A549 (cell line): ENCODE data around the gene ROBO1. TPM values are rescaled to one million over a fixed set of nuclear protein-coding genes. Genes with fewer than 3 reads are reported as not detected.
A peak's percentile ranks its signal among the peaks of the same experiment; 100 is the strongest.

Experiments used
- ATAC-seq, 2 experiments: fragments of 200-7000 bp in 1 of 2; fragments of >200 bp in 1 of 2; cut with Nextera tagmentation in 1 of 2; cut with Tn5 transposase in 1 of 2; 3 replicates each; pipeline versions ENCODE4 v1.8.0 to v1.9.1; 2018 to 2020; ENCODE audit warnings: mild to moderate bottlenecking in 1 of 2, moderate library complexity in 1 of 2
- CTCF ChIA-PET: fragments of 300-600 bp; sonication (Branson Sonifier 250); formaldehyde crosslinking; extraction: SDS; loops from one replicate; lab custom pipeline; 2021; ENCODE audit warnings: antibody characterized with exemption, inconsistent platforms; lab: Yijun Ruan, JAX
- POLR2A ChIA-PET: fragments of 350-600 bp; formaldehyde crosslinking; extraction: SDS; loops from one replicate; lab custom pipeline; 2021; ENCODE audit warnings: antibody characterized with exemption, inconsistent platforms; lab: Yijun Ruan, JAX
- DNase-seq, 2 experiments: peaks; one replicate each; pipeline versions ENCODE4 v3.0.0 to v3.0.0-alpha.2; 2011 to 2016; ENCODE audit warnings: low read depth in 1 of 2, low spot score in 1 of 2
- FAIRE-seq: peaks from 2 replicates; lab custom pipeline; 2011; peaks lifted over from hg19 to GRCh38; lab: Jason Lieb, UNC
- H3K27ac ChIP-seq, 2 experiments: fragments of >200 bp; sonication (Bioruptor Twin); formaldehyde crosslinking; 3 replicates each; pipeline ENCODE4 v1.5.1; 2016 to 2017
- H3K4me1 ChIP-seq: fragments of >200 bp; sonication (Bioruptor Twin); formaldehyde crosslinking; 3 replicates; pipeline ENCODE4 v1.6.1; 2016
- H3K4me2 ChIP-seq: fragments of >200 bp; sonication (Bioruptor Twin); formaldehyde crosslinking; 3 replicates; pipeline ENCODE4 v1.6.1; 2016
- H3K4me3 ChIP-seq: fragments of >200 bp; sonication (Bioruptor Twin); formaldehyde crosslinking; 3 replicates; pipeline ENCODE4 v1.5.1; 2016
- H3K9me3 ChIP-seq: fragments of >200 bp; sonication (Bioruptor Twin); formaldehyde crosslinking; 3 replicates; pipeline ENCODE4 v1.6.1; 2016
- BHLHE40 ChIP-seq: IDR thresholded peaks from 2 replicates; pipeline ENCODE4 v1.6.1; 2012; ENCODE audit warnings: low read depth, low read length, inconsistent platforms
- CBX2 ChIP-seq: fragments of 200-600 bp; sonication (generic); IDR thresholded peaks from 2 replicates; pipeline ENCODE4 v1.6.1; 2016; ENCODE audit warnings: low read depth, mild to moderate bottlenecking, borderline replicate concordance
- EHMT2 ChIP-seq: fragments of 200-600 bp; sonication (generic); IDR thresholded peaks from 2 replicates; pipeline ENCODE4 v1.6.1; 2016; ENCODE audit warnings: antibody characterized with exemption, low read depth, mild to moderate bottlenecking, moderate library complexity
- FOSB ChIP-seq: fragments of 250-450 bp; sonication (Bioruptor Pico); IDR thresholded peaks from 2 replicates; pipeline ENCODE4 v1.5.0; 2020; ENCODE audit warnings: mild to moderate bottlenecking, moderate library complexity
- HDAC2 ChIP-seq: fragments of 200-600 bp; sonication (generic); IDR thresholded peaks from 2 replicates; pipeline ENCODE4 v1.6.1; 2016
- JUN ChIP-seq, 2 experiments: fragments of >200 bp; sonication (Bioruptor Twin); formaldehyde crosslinking; IDR thresholded peaks; 2 replicates in 1 of 2; 3 replicates in 1 of 2; pipeline ENCODE4 v1.6.1; 2016 to 2017
- JUNB ChIP-seq: fragments of >200 bp; sonication (Bioruptor Twin); formaldehyde crosslinking; IDR thresholded peaks from 2 replicates; pipeline ENCODE4 v1.6.1; 2016
- KDM1A ChIP-seq: fragments of 200-600 bp; sonication (generic); IDR thresholded peaks from 2 replicates; pipeline ENCODE4 v1.6.1; 2016; ENCODE audit warnings: low read depth, mild to moderate bottlenecking
- PHF8 ChIP-seq: fragments of 200-600 bp; sonication (generic); IDR thresholded peaks from 2 replicates; pipeline ENCODE4 v1.6.1; 2016; ENCODE audit warnings: low read depth, mild to moderate bottlenecking, antibody characterized with exemption, moderate library complexity, borderline replicate concordance
- RARB ChIP-seq: fragments of 250-450 bp; sonication (Bioruptor Pico); IDR thresholded peaks from 2 replicates; pipeline ENCODE4 v1.8.0; 2021; ENCODE audit warnings: mild to moderate bottlenecking, moderate library complexity
- RCOR1 ChIP-seq: fragments of 150-350 bp; IDR thresholded peaks from 2 replicates; pipeline ENCODE4 v1.6.1; 2014; ENCODE audit warnings: antibody characterized with exemption, low read length, low read depth
- TP53 ChIP-seq: fragments of 250-450 bp; sonication (Bioruptor Pico); IDR thresholded peaks from 2 replicates; pipeline ENCODE4 v1.5.0; 2021; ENCODE audit warnings: mild to moderate bottlenecking, moderate library complexity
- ZC3H11A ChIP-seq: fragments of 450-650 bp; IDR thresholded peaks from 2 replicates; pipeline ENCODE4 v1.6.1; 2014; ENCODE audit warnings: antibody characterized with exemption, mild to moderate bottlenecking
- ZNF302 ChIP-seq: fragments of 250-450 bp; sonication (Bioruptor Pico); IDR thresholded peaks from 2 replicates; pipeline ENCODE4 v1.9.0; 2021; ENCODE audit warnings: inconsistent platforms, mild to moderate bottlenecking, moderate library complexity
- ZSCAN20 ChIP-seq: fragments of 250-450 bp; sonication (Bioruptor Pico); IDR thresholded peaks from 2 replicates; pipeline ENCODE4 v1.8.0; 2022; ENCODE audit warnings: mild to moderate bottlenecking, moderate library complexity
- WGBS: methylation state at CpG from one replicate; pipeline ENCODE4 v1.1.6; 2017; ENCODE audit errors: missing lambda C conversion rate; 5-methylcytosine and 5-hydroxymethylcytosine counted together
- polyA plus RNA-seq, 4 experiments: library from polyadenylated mRNA; depleted of rRNA in 3 of 4; stranded (reverse); fragments of >200 nt; fragmentation: RNase III in 1 of 4; extraction: RNeasy Plus Mini Kit Qiagen cat#74134 plus additional on column Dnase treatment in 1 of 4; gene quantifications; 2 replicates in 3 of 4; 3 replicates in 1 of 4; pipeline ENCODE4 v1.2.3, GENCODE V29; 2011 to 2017
- TF ChIP-seq, protein P1 (sequence below): fragments of 150-350 bp; IDR thresholded peaks from 2 replicates; pipeline ENCODE4 v1.6.1; 2014; ENCODE audit warnings: low read depth, mild to moderate bottlenecking, low read length
- TF ChIP-seq, protein P2 (sequence below): fragments of >200 bp; sonication (Bioruptor Twin); formaldehyde crosslinking; IDR thresholded peaks from 3 replicates; pipeline ENCODE4 v1.6.1; 2016
- TF ChIP-seq, protein P3 (sequence below): fragments of 200-600 bp; sonication (generic); IDR thresholded peaks from 2 replicates; pipeline ENCODE4 v1.6.1; 2016; ENCODE audit warnings: antibody characterized with exemption, mild to moderate bottlenecking, moderate library complexity
- TF ChIP-seq, protein P4 (sequence below): fragments of 250-450 bp; sonication (Bioruptor Pico); IDR thresholded peaks from 2 replicates; pipeline ENCODE4 v1.5.0; 2021; ENCODE audit warnings: mild to moderate bottlenecking, moderate library complexity, borderline replicate concordance
- TF ChIP-seq, protein P5 (sequence below): IDR thresholded peaks from 2 replicates; pipeline ENCODE4 v1.6.1; 2012
- TF ChIP-seq, protein P6 (sequence below): fragments of 450-650 bp; IDR thresholded peaks from 2 replicates; pipeline ENCODE4 v1.6.1; 2014; ENCODE audit warnings: antibody characterized with exemption
- TF ChIP-seq, protein P7 (sequence below): fragments of >200 bp; sonication (Bioruptor Twin); formaldehyde crosslinking; IDR thresholded peaks from 3 replicates; pipeline ENCODE4 v1.5.1; 2016

The ROBO1 gene
- polyA plus RNA-seq, 2 of the 4 experiments (the other 2 are of a cell fraction): 25.3 to 35.6 TPM

DNA sequence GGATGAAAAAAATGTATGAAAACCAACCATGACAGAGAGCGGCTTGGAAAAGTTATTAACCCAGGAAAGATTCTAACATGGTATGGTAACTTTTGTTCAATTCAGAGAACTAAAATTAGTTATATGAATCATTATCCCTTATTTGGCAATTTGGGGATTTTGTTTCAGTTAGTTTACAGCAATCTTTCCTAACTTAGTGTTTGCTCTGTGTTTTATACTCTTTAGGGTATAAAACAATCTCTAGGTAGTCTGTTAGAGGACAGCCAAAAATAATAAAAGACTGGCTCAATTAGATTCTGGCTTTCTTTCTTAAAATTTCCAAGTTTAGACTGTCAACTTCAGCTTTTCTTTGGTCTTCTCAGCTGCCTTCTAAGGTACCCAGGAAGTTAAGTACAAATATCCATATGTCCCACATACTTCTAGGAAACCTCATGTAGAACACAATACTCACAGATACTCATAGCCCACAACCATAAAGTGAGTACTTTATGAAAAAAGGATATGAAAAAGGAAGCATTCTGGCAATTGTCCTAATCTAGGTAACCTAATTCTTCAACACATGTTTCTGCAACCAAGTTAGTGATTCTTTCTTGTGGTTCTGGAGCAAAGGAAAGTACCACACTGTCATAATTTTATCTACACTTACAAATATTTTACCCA is 849.3 kb downstream of the ROBO1 start (continued):
- TF ChIP-seq, protein P1, sequence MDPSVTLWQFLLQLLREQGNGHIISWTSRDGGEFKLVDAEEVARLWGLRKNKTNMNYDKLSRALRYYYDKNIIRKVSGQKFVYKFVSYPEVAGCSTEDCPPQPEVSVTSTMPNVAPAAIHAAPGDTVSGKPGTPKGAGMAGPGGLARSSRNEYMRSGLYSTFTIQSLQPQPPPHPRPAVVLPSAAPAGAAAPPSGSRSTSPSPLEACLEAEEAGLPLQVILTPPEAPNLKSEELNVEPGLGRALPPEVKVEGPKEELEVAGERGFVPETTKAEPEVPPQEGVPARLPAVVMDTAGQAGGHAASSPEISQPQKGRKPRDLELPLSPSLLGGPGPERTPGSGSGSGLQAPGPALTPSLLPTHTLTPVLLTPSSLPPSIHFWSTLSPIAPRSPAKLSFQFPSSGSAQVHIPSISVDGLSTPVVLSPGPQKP: no peak
- TF ChIP-seq, protein P2, sequence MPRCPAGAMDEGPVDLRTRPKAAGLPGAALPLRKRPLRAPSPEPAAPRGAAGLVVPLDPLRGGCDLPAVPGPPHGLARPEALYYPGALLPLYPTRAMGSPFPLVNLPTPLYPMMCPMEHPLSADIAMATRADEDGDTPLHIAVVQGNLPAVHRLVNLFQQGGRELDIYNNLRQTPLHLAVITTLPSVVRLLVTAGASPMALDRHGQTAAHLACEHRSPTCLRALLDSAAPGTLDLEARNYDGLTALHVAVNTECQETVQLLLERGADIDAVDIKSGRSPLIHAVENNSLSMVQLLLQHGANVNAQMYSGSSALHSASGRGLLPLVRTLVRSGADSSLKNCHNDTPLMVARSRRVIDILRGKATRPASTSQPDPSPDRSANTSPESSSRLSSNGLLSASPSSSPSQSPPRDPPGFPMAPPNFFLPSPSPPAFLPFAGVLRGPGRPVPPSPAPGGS: no peak
- no peak for TF ChIP-seq JUNB

DNA sequence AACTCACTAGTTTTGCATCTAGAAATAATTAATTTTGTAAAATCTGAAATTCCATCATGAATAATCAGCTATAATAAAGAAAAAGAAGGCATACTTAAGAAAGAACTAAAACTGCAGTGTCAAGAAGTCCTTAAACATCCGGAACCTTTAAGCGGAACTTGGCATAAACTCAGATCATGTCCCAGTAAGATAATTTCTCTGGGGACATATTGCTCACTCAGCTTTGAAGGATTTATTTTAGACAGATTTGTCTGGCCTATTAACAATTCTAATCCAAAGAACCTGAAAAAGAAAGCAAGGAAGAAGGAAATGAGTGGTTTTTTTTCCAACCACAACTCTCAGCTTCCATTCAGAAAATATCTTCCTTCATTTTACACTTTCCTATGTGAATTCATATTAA is 850.3 kb downstream of the ROBO1 start:
- WGBS: 86% methylated on average over 2 of the region's 2 CpGs
- CTCF ChIA-PET: interaction anchor here (1.4 kb wide), 1 partner anchor 71 kb away, joined by 5 read pairs; no protein-coding TSS in a partner anchor
- peaks cover 25% of the 10 kb centered on the region; the same call in 2 of the 3 replicates for H3K4me1 ChIP-seq
- no peak for DNase-seq
- FAIRE-seq: no peak
- POLR2A ChIA-PET: no interaction called here
- no peak overlapping the region for H3K4me3 ChIP-seq
- H3K9me3 ChIP-seq: no peaks in the 10 kb centered on the region
- ATAC-seq: no peak
- no peak for TF ChIP-seq RCOR1
- TF ChIP-seq, protein P3, sequence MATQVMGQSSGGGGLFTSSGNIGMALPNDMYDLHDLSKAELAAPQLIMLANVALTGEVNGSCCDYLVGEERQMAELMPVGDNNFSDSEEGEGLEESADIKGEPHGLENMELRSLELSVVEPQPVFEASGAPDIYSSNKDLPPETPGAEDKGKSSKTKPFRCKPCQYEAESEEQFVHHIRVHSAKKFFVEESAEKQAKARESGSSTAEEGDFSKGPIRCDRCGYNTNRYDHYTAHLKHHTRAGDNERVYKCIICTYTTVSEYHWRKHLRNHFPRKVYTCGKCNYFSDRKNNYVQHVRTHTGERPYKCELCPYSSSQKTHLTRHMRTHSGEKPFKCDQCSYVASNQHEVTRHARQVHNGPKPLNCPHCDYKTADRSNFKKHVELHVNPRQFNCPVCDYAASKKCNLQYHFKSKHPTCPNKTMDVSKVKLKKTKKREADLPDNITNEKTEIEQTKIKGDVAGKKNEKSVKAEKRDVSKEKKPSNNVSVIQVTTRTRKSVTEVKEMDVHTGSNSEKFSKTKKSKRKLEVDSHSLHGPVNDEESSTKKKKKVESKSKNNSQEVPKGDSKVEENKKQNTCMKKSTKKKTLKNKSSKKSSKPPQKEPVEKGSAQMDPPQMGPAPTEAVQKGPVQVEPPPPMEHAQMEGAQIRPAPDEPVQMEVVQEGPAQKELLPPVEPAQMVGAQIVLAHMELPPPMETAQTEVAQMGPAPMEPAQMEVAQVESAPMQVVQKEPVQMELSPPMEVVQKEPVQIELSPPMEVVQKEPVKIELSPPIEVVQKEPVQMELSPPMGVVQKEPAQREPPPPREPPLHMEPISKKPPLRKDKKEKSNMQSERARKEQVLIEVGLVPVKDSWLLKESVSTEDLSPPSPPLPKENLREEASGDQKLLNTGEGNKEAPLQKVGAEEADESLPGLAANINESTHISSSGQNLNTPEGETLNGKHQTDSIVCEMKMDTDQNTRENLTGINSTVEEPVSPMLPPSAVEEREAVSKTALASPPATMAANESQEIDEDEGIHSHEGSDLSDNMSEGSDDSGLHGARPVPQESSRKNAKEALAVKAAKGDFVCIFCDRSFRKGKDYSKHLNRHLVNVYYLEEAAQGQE: no peak
- TF ChIP-seq, protein P4, sequence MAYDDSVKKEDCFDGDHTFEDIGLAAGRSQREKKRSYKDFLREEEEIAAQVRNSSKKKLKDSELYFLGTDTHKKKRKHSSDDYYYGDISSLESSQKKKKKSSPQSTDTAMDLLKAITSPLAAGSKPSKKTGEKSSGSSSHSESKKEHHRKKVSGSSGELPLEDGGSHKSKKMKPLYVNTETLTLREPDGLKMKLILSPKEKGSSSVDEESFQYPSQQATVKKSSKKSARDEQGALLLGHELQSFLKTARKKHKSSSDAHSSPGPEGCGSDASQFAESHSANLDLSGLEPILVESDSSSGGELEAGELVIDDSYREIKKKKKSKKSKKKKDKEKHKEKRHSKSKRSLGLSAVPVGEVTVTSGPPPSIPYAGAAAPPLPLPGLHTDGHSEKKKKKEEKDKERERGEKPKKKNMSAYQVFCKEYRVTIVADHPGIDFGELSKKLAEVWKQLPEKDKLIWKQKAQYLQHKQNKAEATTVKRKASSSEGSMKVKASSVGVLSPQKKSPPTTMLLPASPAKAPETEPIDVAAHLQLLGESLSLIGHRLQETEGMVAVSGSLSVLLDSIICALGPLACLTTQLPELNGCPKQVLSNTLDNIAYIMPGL (CRISPR knock-in tag): no peak
- TF ChIP-seq, protein P5, sequence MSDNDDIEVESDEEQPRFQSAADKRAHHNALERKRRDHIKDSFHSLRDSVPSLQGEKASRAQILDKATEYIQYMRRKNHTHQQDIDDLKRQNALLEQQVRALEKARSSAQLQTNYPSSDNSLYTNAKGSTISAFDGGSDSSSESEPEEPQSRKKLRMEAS: no peak
- TF ChIP-seq TP53: no peak
- TF ChIP-seq, protein P6, sequence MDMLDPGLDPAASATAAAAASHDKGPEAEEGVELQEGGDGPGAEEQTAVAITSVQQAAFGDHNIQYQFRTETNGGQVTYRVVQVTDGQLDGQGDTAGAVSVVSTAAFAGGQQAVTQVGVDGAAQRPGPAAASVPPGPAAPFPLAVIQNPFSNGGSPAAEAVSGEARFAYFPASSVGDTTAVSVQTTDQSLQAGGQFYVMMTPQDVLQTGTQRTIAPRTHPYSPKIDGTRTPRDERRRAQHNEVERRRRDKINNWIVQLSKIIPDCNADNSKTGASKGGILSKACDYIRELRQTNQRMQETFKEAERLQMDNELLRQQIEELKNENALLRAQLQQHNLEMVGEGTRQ: no peak
- no peak for TF ChIP-seq HDAC2
- no peak for TF ChIP-seq PHF8
- no peak for TF ChIP-seq ZSCAN20 (CRISPR knock-in tag)
- TF ChIP-seq ZC3H11A: no peak
- TF ChIP-seq BHLHE40: no peak
- TF ChIP-seq, protein P7, sequence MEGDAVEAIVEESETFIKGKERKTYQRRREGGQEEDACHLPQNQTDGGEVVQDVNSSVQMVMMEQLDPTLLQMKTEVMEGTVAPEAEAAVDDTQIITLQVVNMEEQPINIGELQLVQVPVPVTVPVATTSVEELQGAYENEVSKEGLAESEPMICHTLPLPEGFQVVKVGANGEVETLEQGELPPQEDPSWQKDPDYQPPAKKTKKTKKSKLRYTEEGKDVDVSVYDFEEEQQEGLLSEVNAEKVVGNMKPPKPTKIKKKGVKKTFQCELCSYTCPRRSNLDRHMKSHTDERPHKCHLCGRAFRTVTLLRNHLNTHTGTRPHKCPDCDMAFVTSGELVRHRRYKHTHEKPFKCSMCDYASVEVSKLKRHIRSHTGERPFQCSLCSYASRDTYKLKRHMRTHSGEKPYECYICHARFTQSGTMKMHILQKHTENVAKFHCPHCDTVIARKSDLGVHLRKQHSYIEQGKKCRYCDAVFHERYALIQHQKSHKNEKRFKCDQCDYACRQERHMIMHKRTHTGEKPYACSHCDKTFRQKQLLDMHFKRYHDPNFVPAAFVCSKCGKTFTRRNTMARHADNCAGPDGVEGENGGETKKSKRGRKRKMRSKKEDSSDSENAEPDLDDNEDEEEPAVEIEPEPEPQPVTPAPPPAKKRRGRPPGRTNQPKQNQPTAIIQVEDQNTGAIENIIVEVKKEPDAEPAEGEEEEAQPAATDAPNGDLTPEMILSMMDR: no peak
- TF ChIP-seq FOSB (CRISPR knock-in tag): no peak
- no peak for TF ChIP-seq RARB (CRISPR knock-in tag)
- no peak for TF ChIP-seq JUN (IDR thresholded peaks at IDR 0.05)
- no peak for TF ChIP-seq EHMT2
- no peak for TF ChIP-seq KDM1A
- TF ChIP-seq CBX2: no peak
- TF ChIP-seq ZNF302 (CRISPR knock-in tag): no peak
- no peak overlapping the region; the same call in 2 of the 3 replicates for H3K4me2 ChIP-seq
- H3K27ac ChIP-seq: peak overlapping the region; percentile 40 to 62; a peak in 3 of 6 replicates
